H1 (cell line): ENCODE data around the gene GDNF. TPM values are rescaled to one million over a fixed set of nuclear protein-coding genes. Genes with fewer than 3 reads are reported as not detected.

Experiments used
- NANOG ChIP-seq: IDR thresholded peaks from 2 replicates; pipeline ENCODE4 v1.6.1; 2011; ENCODE audit warnings: low read length, low read depth, mild to moderate bottlenecking, inconsistent platforms; ENCODE audit not compliant: insufficient read depth, poor library complexity, severe bottlenecking
- YY1 ChIP-seq: IDR thresholded peaks from 2 replicates; pipeline ENCODE4 v1.6.1; 2011; ENCODE audit warnings: low read depth, mild to moderate bottlenecking, low read length
- ZNF274 ChIP-seq: IDR thresholded peaks from 2 replicates; pipeline ENCODE4 v1.7.0; 2012; ENCODE audit warnings: low read length, borderline replicate concordance; ENCODE audit errors: extremely low read depth
- polyA plus RNA-seq, 7 experiments: library from polyadenylated mRNA; depleted of rRNA in 3 of 7; stranded (reverse) in 5 of 7; unstranded in 2 of 7; fragments of >200 nt in 5 of 7; fragments of 200-250 nt in 2 of 7; gene quantifications; 1 replicate in 5 of 7; 2 replicates in 1 of 7; 4 replicates in 1 of 7; pipeline versions ENCODE4 v1.2.1 to v1.2.3, GENCODE V29; 2011 to 2013; ENCODE audit warnings: missing spikeins in 2 of 7, mixed read lengths in 2 of 7
- total RNA-seq: library from RNA; stranded (reverse); fragmentation: NEBNext Ultra II Directional; extraction: Animal tissue kit (Norgen Biotek cat#: 25700); gene quantifications from 2 replicates; pipeline ENCODE4 v1.2.1, GENCODE V29; 2021

The GDNF gene
- total and polyA plus RNA-seq, 2 of the 8 experiments (the other 6 are each of a cell fraction or from before 2014, with no cell fraction given), result 0.15 to 2.0 TPM

DNA sequence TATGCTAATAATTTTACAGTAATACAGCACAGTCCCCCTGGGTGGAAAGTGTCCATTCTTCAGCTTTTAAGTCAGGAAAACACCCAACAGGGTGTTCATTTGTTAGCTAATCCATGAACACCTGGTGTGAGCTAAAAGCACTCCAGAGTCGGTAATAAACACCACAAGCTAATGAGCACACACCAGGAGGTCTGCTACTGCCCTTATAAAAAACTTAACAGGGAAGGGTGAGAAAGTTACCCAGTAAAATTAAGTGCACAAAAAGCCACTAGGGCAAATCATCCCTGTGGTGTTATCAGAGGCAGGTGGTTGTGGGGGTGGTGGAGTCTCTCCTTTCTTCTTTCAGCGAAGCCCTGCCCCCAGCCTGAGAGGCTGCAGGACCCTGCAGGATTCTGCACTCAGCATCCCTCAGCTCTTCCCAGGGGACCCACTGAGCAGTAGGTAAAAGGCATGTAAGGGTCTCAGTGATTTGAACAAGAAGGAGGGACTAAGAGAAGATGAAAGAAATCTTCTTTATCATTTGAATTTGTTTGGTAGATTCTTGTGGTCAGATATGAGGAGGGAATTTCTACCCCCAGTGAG is 14.4 kb downstream of the GDNF start (continued):
- TF ChIP-seq ZNF274 (no peak), NANOG (no peak), YY1 (no peak)
